Activated naive CD4-positive, alpha-beta T cell (primary cell): ENCODE results near the gene TRDN.
"Not testable (repeated sequence)": the region's sequence is repeated elsewhere in the genome, so short reads cannot be mapped to it uniquely, and the experiment has no call there.

Experiments
- DNase-seq, 4 experiments: peaks; one replicate each; lab custom pipeline; 2025; lab: John Stamatoyannopoulos, UW

Gene TRDN

GRCh38 chr6:123288649-123289048 lies 348.1 kb downstream of the TRDN start:
- DNase-seq, result no peak

- no peak for DNase-seq
These were observed 360.2 kb downstream of the TRDN start for GRCh38 chr6:123276546-123276980.

GRCh38 chr6:123263981-123264380 lies 372.8 kb downstream of the TRDN start:
- DNase-seq, result no peak

DNA sequence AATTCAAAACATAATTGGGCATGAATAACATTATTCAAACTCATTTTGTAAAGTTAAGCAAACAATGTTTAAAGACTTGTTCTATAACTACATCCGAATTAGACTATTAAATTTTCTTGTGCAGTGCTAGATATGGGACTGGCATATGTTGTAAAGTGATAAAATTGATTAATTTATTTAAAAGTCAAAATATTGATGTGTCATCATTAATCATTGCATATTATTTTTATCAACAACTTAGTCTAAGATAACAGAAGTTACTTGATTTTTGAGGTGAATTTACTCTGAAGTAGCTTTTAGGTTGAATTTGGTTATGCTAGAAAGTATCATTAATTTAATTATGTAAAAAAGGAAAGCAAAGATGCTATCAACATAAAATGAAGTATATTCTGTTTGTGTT lies 396.1 kb downstream of the TRDN start:
- no peak for DNase-seq

- DNase-seq, result no peak
These were observed 403.4 kb downstream of the TRDN start for GRCh38 chr6:123233336-123233735.

DNA sequence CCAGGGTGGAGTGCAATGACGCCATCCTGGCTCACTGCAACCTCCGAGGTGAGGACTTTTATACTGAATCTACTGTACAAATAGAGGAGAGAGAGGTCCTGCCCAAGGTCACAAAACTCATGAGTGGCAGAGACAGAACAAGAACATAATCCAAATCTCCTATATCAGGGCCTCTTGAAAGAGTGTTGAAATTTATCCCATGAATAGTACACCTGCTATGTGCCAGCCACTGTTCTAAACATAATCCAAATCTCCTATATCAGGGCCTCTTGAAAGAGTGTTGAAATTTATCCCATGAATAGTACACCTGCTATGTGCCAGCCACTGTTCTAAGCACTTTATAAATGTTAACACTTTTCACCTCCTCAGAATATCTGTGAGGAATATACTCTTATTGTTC lies 409.0 kb downstream of the TRDN start:
- not testable (repeated sequence) for DNase-seq

DNA sequence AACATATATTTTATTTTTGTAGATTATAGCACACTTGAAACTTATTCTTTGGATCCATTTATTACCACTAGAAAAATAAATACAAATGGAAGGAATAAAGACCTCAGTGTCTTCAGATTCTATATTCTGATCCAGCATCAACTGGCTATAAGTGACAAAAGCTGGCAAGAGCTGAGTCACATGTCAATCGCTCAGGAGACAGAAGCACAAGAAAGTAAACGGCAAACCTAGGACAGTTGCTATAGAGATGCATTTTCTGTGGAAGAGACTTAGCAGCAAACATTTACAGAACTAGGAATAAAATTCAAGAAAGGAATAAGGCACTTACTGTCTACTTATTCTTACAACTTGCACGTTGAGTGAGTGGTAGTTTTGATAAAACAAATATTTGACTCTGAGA lies 410.4 kb downstream of the TRDN start:
- no peak for DNase-seq

DNA sequence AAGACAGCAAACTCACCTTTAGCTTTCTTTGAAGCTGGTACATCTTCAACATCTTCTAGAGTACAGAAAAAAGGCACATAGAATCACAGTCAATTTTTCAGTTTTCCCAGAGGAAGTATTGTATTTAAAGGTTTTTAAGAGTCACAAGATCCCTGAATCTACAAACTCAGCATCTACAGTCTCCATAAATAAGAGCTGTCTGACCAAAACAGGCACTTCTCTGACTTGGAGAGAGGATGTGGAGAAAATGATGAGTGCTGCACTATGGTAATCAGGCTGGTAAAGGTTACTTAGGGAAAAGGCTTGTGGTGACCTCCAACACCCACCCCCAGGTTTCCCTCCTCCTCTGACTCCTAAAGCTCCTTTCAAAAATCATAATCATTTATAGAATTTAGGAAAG lies 412.7 kb downstream of the TRDN start:
- DNase-seq, result no peak

- no peak for DNase-seq
These were observed 413.3 kb downstream of the TRDN start for GRCh38 chr6:123223461-123223860.

- no peak for DNase-seq
These were observed 421.5 kb downstream of the TRDN start for GRCh38 chr6:123215211-123215610.

GRCh38 chr6:123214433-123214832 lies 422.3 kb downstream of the TRDN start:
- DNase-seq, result no peak

DNA sequence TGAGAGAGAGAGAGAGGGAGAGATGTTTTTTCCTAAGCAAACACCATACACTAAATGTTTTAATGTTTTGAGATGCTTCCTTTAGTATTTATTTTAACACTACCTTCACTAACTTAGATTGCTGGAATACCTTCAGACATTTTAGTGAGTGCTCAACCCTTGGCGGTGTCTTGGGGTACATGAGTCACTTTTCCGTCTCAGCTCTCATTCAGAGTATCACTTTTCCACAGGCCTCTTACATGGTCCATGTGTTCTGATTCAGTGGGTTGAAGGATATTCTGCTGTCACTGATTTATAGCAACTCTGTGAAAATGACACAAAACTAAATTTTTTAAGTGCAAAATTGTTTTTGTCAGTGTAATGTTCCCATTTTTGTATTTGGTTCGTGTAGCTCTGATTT lies 422.8 kb downstream of the TRDN start:
- no peak for DNase-seq

- DNase-seq, result no peak
These were observed 424.8 kb downstream of the TRDN start for GRCh38 chr6:123211777-123212545.

GRCh38 chr6:123210645-123211044 lies 426.1 kb downstream of the TRDN start:
- DNase-seq, result no peak

- no peak for DNase-seq
These were observed 428.7 kb downstream of the TRDN start for GRCh38 chr6:123207967-123208510.

DNA sequence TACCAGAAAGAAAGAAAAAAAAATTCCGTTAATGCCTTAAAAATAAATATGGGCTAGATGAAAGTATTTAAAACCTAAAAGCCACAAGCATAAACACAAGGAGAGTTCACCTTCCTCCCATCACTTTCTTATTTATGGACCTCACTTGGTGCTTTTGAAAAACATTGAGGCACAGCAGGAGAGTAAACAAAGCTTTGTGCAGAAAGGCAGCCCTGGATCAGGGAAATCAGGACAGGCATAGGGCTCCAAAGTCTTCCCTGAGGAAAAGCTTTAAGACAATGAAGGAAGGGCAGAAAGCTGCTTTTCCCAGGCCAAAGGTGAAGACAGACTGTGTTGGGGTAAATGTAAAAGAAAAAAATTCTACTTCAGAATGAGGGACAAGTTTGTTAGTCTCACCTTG lies 432.8 kb downstream of the TRDN start:
- no peak for DNase-seq

- no peak for DNase-seq
These were observed 434.8 kb downstream of the TRDN start for GRCh38 chr6:123201869-123202372.

- no peak for DNase-seq
These were observed 443.5 kb downstream of the TRDN start for GRCh38 chr6:123193298-123193697.

GRCh38 chr6:123189816-123190215 lies 446.9 kb downstream of the TRDN start:
- DNase-seq, result no peak

- no peak for DNase-seq
These were observed 453.8 kb downstream of the TRDN start for GRCh38 chr6:123182998-123183397.

- DNase-seq, result no peak
These were observed 460.0 kb downstream of the TRDN start for GRCh38 chr6:123176706-123177105.

DNA sequence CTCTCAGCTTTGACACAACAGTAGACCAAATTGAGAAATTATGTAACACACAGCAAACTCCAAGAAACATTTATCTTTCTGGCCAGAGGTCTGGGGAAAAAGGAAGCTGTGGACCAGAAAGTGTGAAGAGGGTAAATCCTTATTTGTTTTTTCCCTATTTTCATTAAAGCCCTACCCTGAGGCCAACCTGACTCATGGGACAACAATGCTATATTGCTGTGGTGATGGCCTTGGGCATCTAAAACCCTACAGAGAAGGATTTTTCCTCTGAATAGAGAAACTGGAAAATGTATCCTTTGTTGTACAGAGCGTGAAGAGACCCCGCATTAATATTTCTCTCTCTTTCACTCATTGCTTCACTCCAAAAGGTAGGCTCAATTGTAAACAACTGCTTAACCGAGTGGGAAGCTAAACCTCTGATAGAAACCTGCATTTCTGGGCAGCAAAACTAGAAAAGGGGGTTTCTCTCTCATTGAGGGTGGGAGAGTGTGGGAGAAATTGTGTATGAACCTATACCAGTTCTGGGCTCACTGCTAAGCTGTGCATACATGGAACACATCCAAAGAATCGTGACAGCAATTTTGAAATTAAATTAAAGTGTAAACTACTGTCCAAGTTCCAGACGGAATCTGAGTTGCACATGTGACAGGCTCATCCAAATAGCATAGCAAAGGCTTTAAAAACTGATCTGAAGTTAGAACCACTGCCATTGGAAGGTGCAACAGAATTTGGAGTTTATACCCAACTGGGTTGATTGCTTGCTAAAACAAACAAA lies 465.2 kb downstream of the TRDN start:
- DNase-seq, result no peak

GRCh38 chr6:123169774-123170095 lies 467.0 kb downstream of the TRDN start:
- DNase-seq, result no peak
